HepG2 (cell line): ENCODE data around the gene SBNO2. TPM values are rescaled to one million over a fixed set of nuclear protein-coding genes. Genes with fewer than 3 reads are reported as not detected.
A peak's percentile ranks its signal among the peaks of the same experiment; 100 is the strongest.

ENCODE experiments used
- ADNP ChIP-seq: sonication (generic); formaldehyde crosslinking; IDR thresholded peaks from 2 replicates; pipeline ENCODE4 v1.4.0; 2020; ENCODE audit warnings: missing genetic modification reagents
- ARID4A ChIP-seq: sonication (generic); formaldehyde crosslinking; IDR thresholded peaks from 2 replicates; pipeline ENCODE4 v1.5.0; 2020; ENCODE audit warnings: mild to moderate bottlenecking, missing genetic modification reagents, borderline replicate concordance
- EEA1 ChIP-seq: sonication (generic); formaldehyde crosslinking; IDR thresholded peaks from 2 replicates; pipeline ENCODE4 v1.5.1; 2020; ENCODE audit warnings: mild to moderate bottlenecking, missing genetic modification reagents, borderline replicate concordance
- KDM1A ChIP-seq: IDR thresholded peaks from 2 replicates; pipeline ENCODE4 v1.6.1; 2016; ENCODE audit warnings: missing compliant biosample characterization
- KDM5B ChIP-seq: sonication (generic); formaldehyde crosslinking; IDR thresholded peaks from 2 replicates; pipeline ENCODE4 v1.4.0; 2020; ENCODE audit warnings: missing genetic modification reagents, mild to moderate bottlenecking, borderline replicate concordance
- KLF11 ChIP-seq: IDR thresholded peaks from 2 replicates; pipeline ENCODE4 v1.6.1; 2016; ENCODE audit warnings: missing compliant biosample characterization
- MAF1 ChIP-seq: sonication (generic); formaldehyde crosslinking; IDR thresholded peaks from 2 replicates; pipeline ENCODE4 v1.5.0; 2020; ENCODE audit warnings: missing genetic modification reagents, borderline replicate concordance
- NBN ChIP-seq: fragments of 450-650 bp; conservative IDR thresholded peaks from 2 replicates; pipeline ENCODE4 v1.6.1; 2017
- NONO ChIP-seq, 2 experiments: fragments of 450-650 bp in 1 of 2; sonication (generic) in 1 of 2; formaldehyde crosslinking in 1 of 2; IDR thresholded peaks in 1 of 2; conservative IDR thresholded peaks in 1 of 2; 2 replicates each; pipeline versions ENCODE4 v1.6.1 to v1.8.0; 2017 to 2022; ENCODE audit warnings: mild to moderate bottlenecking in 1 of 2, missing genetic modification reagents in 1 of 2, moderate library complexity in 1 of 2
- TCF7 ChIP-seq: sonication (generic); IDR thresholded peaks from 2 replicates; pipeline ENCODE4 v1.6.1; 2016; ENCODE audit warnings: antibody characterized with exemption, low read depth
- TEAD3 ChIP-seq: optimal IDR thresholded peaks from 2 replicates; pipeline ENCODE3; 2016; ENCODE audit warnings: borderline replicate concordance
- ZBTB7B ChIP-seq: sonication (generic); formaldehyde crosslinking; IDR thresholded peaks from 2 replicates; pipeline ENCODE4 v1.4.0; 2020; ENCODE audit warnings: missing genetic modification reagents
- ZMYM4 ChIP-seq: sonication (generic); formaldehyde crosslinking; IDR thresholded peaks from 2 replicates; pipeline ENCODE4 v1.8.1; 2023; ENCODE audit warnings: mild to moderate bottlenecking, missing genetic modification reagents
- ZNF263 ChIP-seq: sonication (generic); formaldehyde crosslinking; IDR thresholded peaks from 2 replicates; pipeline ENCODE4 v1.4.0; 2020; ENCODE audit warnings: missing genetic modification reagents
- ZNF446 ChIP-seq: sonication (generic); formaldehyde crosslinking; IDR thresholded peaks from 2 replicates; pipeline ENCODE4 v1.5.0; 2020; ENCODE audit warnings: mild to moderate bottlenecking, missing genetic modification reagents
- ZNF530 ChIP-seq: sonication (generic); formaldehyde crosslinking; IDR thresholded peaks from 2 replicates; pipeline ENCODE4 v1.5.0; 2020; ENCODE audit warnings: low read depth, mild to moderate bottlenecking, missing genetic modification reagents
- ZNF607 ChIP-seq: sonication (generic); formaldehyde crosslinking; IDR thresholded peaks from 2 replicates; pipeline ENCODE4 v1.5.1; 2020; ENCODE audit warnings: missing genetic modification reagents, mild to moderate bottlenecking, borderline replicate concordance
- ZNF687 ChIP-seq: sonication (generic); formaldehyde crosslinking; IDR thresholded peaks from 2 replicates; pipeline ENCODE4 v1.5.1; 2020; ENCODE audit warnings: mild to moderate bottlenecking, missing genetic modification reagents, moderate library complexity
- ZNF713 ChIP-seq: sonication (generic); formaldehyde crosslinking; IDR thresholded peaks from 2 replicates; pipeline ENCODE4 v1.4.0; 2020; ENCODE audit warnings: mild to moderate bottlenecking, missing genetic modification reagents
- ZSCAN29 ChIP-seq: sonication (generic); formaldehyde crosslinking; conservative IDR thresholded peaks from 2 replicates; pipeline ENCODE4 v1.4.0; 2020; ENCODE audit warnings: mild to moderate bottlenecking, missing genetic modification reagents
- polyA plus RNA-seq, 8 experiments: library from polyadenylated mRNA; depleted of rRNA in 3 of 8; stranded (reverse) in 7 of 8; unstranded in 1 of 8; fragments of >200 nt; fragmentation: Illumina TruSeq in 4 of 8; extraction: Trizol in 4 of 8; gene quantifications; 2 replicates each; pipeline versions ENCODE4 v1.2.1 to v1.2.3, GENCODE V29; 2011 to 2016; ENCODE audit warnings: low read depth in 4 of 8, missing spikeins in 1 of 8, mixed read lengths in 1 of 8; ENCODE audit not compliant: insufficient read depth in 1 of 8
- total RNA-seq, 5 experiments: library from RNA; depleted of rRNA; stranded (reverse); fragments of >200 nt; fragmentation: Illumina TruSeq; extraction: Trizol; gene quantifications; 2 replicates each; pipeline ENCODE4 v1.2.3, GENCODE V29; 2016; ENCODE audit warnings: low read depth in 1 of 5
- TF ChIP-seq, protein P1 (sequence below): sonication (generic); formaldehyde crosslinking; IDR thresholded peaks from 2 replicates; pipeline ENCODE4 v1.9.0; 2021; ENCODE audit warnings: missing genetic modification reagents, mild to moderate bottlenecking, borderline replicate concordance

Gene SBNO2
- total and polyA plus RNA-seq, 2 of the 13 experiments (the other 11 are each of a cell fraction or from before 2014, with no cell fraction given): 8.6 to 10.4 TPM

DNA sequence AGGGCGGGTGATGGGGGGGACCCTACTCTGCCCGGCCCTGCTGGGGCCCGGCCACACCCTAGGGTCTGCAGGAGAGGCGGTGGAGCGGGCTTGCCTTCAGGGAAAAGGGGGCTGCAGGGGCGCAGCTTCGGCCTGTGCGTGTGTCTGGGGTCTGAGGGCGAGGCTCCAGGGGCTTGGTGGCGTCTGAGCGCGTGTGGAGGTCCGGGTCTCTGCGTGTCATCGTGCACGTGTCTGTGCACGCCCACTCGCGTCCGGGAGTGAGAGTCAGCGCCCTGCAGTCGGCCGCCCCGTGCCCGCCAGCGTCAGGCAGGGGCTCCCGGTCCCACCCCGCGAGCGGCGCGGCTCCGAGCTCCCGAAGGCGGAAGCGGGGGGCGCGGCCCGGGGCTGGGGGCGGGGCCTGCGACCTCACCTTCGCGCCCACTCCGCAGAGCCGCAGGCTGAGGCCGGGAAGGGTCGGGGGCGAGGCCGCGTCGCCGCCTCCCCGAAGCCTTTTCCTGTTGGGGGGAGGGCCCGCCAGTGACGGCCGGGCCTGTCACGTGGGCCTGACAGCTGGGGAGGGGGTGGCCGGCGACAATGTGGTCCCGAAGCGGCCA is 107.2 kb downstream of the SBNO2 start, which contains the start of gene ARHGAP45 (continued):
- TF ChIP-seq ZNF687 (CRISPR knock-in tag) (peak; percentile 67), NBN (no peak), ZNF530 (CRISPR knock-in tag) (no peak), EEA1 (0 out of 2 replicates have a peak, but pooled peaks have one; percentile 19), ZBTB7B (0 out of 2 replicates have a peak, but pooled peaks have one; percentile 18), TEAD3 (CRISPR knock-in tag) (no peak), ZNF607 (CRISPR knock-in tag) (0 out of 2 replicates have a peak, but pooled peaks have one; percentile 15), ADNP (no peak), MAF1 (no peak), ZNF263 (no peak), KDM1A (CRISPR knock-in tag) (0 out of 2 replicates have a peak, but pooled peaks have one; percentile 57), ZMYM4 (CRISPR knock-in tag) (0 out of 2 replicates have a peak, but pooled peaks have one; percentile 4), ZNF713 (CRISPR knock-in tag) (no peak), NONO (IDR thresholded peaks at IDR 0.05) (no peak), NONO (CRISPR knock-in tag; conservative IDR thresholded peaks at IDR 0.05) (0 out of 2 replicates have a peak, but pooled peaks have one; percentile 30), KLF11 (no peak), KDM5B (CRISPR knock-in tag) (peak; percentile 46; the same call in 1 of the 2 replicates), TCF7 (no peak), ZNF446 (no peak), ZSCAN29 (CRISPR knock-in tag) (no peak), ARID4A (CRISPR knock-in tag) (peak; percentile 62; the same call in 1 of the 2 replicates)
- TF ChIP-seq, protein P1, sequence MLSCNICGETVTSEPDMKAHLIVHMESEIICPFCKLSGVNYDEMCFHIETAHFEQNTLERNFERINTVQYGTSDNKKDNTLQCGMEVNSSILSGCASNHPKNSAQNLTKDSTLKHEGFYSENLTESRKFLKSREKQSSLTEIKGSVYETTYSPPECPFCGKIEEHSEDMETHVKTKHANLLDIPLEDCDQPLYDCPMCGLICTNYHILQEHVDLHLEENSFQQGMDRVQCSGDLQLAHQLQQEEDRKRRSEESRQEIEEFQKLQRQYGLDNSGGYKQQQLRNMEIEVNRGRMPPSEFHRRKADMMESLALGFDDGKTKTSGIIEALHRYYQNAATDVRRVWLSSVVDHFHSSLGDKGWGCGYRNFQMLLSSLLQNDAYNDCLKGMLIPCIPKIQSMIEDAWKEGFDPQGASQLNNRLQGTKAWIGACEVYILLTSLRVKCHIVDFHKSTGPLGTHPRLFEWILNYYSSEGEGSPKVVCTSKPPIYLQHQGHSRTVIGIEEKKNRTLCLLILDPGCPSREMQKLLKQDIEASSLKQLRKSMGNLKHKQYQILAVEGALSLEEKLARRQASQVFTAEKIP (CRISPR knock-in tag): no peak
